ENCODE results near the gene ITGB2. TPM values are rescaled to one million over a fixed set of nuclear protein-coding genes. Genes with fewer than 3 reads are reported as not detected.

ITGB2 gene
- total RNA-seq, 1 experiment from 2014 or later, result 38.8 TPM

DNA sequence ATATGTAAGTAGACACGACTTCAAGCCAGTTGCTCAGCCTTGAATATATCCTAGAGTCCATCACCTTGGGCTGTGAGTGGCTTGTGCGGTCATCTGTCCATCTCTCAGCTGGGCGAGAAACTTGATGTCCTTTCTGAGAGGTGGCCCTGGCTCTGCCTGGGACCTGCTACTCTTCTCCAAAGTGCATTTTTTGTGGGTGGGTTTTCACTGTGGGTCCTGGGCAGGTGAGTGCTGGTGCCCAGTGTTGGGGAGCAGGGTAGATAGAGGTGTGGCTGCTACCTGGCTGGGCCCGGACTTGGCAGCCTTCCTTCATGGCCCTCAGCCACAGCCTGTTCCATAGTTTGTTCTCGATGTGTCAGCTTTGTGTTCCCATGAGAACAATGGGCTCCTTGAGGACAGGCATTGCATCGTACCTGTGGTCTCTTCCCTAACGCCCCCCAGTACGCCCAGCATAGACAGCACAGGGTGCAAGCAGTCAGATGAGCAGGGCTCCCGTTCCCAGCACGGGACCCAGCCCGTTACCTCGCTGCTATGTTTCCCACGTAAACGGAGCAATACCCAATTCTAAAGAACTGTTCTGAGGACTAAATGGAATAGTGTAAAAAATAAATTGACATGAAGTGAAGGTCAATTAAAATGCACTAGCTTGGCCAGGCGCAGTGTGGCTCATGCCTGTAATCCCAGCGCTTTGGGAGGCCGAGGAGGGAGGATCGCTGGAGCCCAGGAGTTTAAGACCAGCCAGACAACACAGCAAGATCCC is 18.3 kb upstream of the ITGB2 start:
- Histone ChIP-seq H3K27ac (peak overlapping the region; percentile 54), H3K27me3 (no peaks in the 10 kb centered on the region), H3K4me3 (peak overlapping the region; percentile 67), H3K4me1 (peaks cover 10% of the 10 kb centered on the region; the same call in 1 of the 2 replicates), H3K9me3 (replicated peaks) (no peaks in the 10 kb centered on the region), H3K36me3 (peaks cover 5% of the 10 kb centered on the region; the same call in 1 of the 2 replicates)
- no peak for DNase-seq

DNA sequence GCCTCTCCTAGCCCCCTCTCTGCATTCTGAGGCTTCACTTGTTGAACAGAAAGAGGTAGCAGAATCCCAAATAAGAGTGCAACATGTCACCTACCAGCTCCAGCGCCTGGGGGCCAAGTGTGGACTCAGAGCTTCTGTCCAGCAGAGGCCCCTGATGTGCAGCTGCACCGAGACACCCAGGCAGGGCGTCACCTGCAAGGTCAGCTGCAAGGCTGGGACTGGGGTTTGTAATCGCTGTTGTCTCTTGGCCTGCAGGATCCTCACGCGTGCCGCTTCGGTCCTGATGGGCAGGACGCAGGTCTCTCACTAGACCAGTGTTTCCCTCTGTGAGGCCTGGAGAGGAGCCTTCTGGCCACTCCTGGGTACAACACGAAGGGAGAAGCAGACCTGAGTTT is 14.8 kb upstream of the ITGB2 start:
- Histone ChIP-seq H3K4me1 (peaks cover 12% of the 10 kb centered on the region), H3K4me3 (no peak overlapping the region), H3K9me3 (replicated peaks) (no peaks in the 10 kb centered on the region), H3K36me3 (no peaks in the 10 kb centered on the region), H3K27me3 (no peaks in the 10 kb centered on the region), H3K27ac (no peak overlapping the region)
- DNase-seq, result no peak

DNA sequence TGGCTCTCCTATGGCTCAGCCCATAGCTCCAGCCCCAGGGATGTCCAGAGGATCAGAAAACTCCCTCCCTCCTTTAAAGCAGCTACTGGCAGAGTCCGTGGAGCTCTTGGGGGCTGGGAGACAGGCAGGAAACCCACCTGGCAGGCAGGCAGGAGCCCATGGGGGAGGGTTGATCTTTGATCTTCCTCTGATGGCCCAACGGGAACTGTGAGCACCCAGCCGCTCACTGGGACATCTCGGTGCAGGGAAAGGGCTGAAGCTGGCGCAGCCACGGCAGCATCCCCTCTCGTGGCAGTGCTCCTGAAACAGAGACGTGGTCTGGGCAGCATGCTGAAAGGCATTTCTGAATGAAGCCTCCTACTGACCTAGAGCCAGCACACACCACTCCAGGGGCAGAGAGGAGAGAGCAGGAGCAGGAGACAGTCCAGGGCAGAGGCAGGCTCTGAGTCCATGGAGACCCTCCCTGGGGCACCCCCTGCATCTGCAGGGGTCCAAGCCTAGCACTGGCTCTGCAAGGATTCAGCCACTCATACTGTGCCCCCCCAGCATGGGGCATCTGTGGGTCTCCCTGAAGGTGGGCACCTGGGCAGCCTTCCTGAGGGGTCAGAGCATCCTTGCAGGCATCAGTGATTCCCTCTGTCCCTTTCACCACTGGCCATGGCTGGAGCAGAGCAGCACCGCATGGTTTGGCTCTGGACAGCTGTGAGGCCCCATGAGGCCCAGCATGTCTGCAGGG is 14.3 kb upstream of the ITGB2 start:
- Histone ChIP-seq H3K4me3 (no peak overlapping the region), H3K27me3 (no peaks in the 10 kb centered on the region), H3K9me3 (replicated peaks) (no peaks in the 10 kb centered on the region), H3K4me1 (peaks cover 12% of the 10 kb centered on the region), H3K27ac (no peak overlapping the region), H3K36me3 (no peaks in the 10 kb centered on the region)
- DNase-seq, result no peak

DNA sequence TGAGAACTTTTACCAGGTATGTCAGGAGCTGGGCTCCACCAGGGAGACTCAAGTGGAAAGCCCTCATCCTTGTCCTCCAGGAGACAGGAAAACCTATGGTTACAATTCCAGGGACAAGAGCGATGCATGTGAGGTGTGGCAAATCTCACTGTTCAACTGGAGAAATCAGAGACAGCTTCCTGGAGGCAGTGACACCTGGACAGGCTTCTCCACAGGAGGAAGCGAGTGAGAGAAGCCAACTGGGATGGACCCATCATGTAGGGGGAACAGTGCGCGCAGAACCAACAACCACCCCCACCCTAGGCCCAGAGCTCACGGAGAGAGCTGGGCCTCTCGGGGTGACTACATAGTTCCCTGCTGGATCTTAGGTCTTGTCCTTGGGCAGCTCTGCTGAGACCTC is 13.6 kb upstream of the ITGB2 start:
- Histone ChIP-seq H3K36me3 (no peaks in the 10 kb centered on the region), H3K9me3 (replicated peaks) (no peaks in the 10 kb centered on the region), H3K27me3 (no peaks in the 10 kb centered on the region), H3K4me1 (peaks cover 18% of the 10 kb centered on the region), H3K27ac (no peak overlapping the region), H3K4me3 (no peak overlapping the region)
- DNase-seq, result no peak

DNA sequence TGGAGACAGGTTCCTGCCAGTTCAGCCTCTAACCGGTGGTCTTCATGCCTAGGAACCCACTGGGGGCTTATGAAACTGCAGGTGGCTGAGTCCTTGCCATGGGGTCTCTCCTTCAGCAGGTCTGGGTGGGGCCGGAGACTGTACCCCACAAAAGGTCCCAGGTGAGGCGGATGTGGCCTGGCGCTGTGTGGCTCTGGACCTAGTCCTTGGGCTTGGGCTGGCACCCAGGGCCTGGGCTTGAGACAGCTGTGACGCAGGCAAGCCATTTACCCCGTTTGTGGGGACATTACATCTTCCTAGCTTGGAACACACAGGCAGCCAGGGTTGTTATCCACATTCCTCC is 13.2 kb upstream of the ITGB2 start:
- H3K36me3 ChIP-seq, result no peaks in the 10 kb centered on the region
- H3K27me3 ChIP-seq, result no peaks in the 10 kb centered on the region
- no peak overlapping the region for H3K4me3 ChIP-seq
- peaks cover 18% of the 10 kb centered on the region for H3K4me1 ChIP-seq
- DNase-seq, result no peak
- H3K9me3 ChIP-seq (replicated peaks), result no peaks in the 10 kb centered on the region
- H3K27ac ChIP-seq, result no peak overlapping the region

DNA sequence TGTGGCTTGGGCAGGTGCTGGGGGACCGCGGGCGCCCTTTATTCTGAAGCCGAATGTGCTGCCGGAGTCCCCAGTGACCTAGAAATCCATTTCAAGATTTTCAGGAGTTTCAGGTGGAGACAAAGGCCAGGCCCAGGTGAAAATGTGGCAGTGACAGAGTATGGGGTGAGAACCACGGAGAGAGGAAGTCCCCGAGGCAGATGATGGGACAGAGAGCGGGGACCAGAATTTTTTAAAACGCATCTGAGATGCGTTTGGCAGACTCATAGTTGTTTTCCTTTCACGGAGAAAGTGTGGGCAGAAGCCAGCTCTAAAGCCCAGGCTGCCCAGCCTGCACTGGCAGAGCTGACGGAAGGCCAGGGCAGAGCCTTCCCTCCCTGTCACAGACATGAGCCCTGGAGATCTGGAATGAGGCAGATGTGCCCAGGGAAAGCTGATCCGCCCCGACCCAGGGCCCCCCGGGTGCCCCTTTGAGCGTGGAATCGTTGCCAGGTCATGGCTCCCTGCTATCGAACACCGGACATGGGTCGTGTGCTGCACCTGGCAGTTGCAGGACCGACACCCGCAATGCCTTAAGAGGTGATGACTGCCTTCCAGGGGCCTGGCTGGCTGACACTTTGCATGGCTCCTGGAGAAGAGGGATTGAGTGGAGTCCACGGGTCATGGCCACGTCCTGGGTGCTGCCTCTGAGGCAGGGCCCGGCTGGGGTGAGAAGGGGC is 12.7 kb upstream of the ITGB2 start:
- no peak overlapping the region for H3K4me3 ChIP-seq

DNA sequence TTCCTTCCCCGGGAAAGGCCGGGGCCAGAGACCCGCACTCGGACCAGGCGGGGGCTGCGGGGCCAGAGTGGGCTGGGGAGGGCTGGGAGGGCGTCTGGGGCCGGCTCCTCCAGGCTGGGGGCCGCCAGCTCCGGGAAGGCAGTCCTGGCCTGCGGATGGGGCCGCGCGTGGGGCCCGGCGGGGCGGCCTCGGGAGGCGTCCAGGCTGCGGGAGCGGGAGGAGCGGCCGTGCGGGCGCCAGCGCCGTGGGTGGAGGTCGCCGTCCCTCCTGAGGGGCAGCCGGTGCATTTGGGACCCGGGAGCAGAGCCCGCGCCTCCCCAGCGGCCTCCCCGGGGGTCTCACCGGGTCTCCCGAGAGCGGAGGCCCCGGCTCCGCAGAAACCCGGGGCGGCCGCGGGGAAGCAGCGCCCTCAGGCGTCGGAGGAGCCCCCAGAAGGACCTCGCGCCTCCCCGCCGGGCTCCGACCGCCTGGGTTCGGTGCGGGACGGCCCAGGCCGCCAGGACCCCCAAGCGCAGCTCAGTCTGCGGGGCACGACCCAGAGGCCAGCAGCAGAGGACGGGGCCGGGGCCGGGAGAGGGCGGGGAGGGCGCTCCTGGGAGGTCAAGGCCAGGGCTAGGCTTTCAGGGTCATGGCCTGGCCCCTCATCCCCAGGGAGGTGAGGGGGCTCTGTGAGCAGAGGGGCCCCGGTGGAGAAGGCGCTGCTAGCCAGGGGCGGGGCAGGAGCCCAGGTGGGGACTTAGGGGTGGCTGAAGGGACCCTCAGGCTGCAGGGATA is 11.9 kb upstream of the ITGB2 start:
- peaks cover 24% of the 10 kb centered on the region for H3K4me1 ChIP-seq
- no peak for DNase-seq
- H3K27me3 ChIP-seq, result no peaks in the 10 kb centered on the region
- H3K27ac ChIP-seq, result no peak overlapping the region
- no peaks in the 10 kb centered on the region for H3K9me3 ChIP-seq (replicated peaks)
- H3K36me3 ChIP-seq, result no peaks in the 10 kb centered on the region
- H3K4me3 ChIP-seq, result no peak overlapping the region

More for the DNA sequence above, 12.7 kb upstream of the ITGB2 start:
- Histone ChIP-seq H3K9me3 (replicated peaks) (no peaks in the 10 kb centered on the region), H3K4me1 (peaks cover 17% of the 10 kb centered on the region), H3K27ac (no peak overlapping the region), H3K36me3 (no peaks in the 10 kb centered on the region), H3K27me3 (no peaks in the 10 kb centered on the region)
- no peak for DNase-seq

DNA sequence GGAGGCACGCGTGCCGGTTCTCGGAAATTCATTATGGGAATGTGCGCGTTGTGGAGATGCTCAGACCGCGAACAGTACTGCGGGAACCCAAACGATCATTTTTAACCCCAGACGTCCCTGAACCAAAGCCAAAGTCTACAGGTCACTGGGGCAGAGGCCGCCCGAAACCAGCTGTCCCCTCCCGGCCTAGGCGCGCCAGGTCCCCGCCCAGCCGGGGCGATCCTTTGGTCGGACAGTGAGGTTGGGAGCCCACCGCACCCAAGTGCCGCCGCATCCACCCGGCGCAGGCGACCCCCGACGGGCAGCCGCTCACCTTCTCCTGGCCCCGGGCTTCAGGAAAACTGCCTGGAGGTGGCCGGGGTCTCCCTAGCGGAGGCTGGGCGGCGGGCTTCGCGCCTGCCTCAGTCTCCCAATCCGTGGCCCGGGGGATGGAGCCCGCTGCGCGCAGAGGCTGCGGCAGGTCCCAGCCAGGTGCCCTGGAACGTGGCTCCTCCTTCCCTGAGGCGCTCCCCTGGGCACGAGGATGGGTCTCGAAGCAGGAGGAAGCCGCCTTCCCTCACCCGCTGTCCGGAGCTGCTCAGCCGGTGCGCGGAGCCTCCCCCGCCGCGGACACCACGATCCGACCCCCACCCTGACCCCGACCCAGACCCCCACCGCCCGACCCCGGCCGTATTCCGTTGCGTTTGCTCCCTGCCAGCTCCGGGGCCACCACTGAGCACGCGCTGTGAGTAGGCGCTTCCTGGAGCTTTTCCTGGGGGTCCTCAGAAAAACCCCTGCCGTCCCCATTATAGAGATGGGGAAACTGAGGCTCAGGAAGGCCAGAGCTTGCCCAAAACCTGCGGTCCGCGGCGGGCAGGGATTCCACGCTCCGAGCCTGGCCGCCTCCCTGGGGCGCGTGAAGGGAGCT is 11.1 kb upstream of the ITGB2 start:
- no peaks in the 10 kb centered on the region for H3K36me3 ChIP-seq
- peak overlapping the region; percentile 18 for H3K4me3 ChIP-seq
- peaks cover 33% of the 10 kb centered on the region for H3K4me1 ChIP-seq
- H3K27me3 ChIP-seq, result no peaks in the 10 kb centered on the region
- no peaks in the 10 kb centered on the region for H3K9me3 ChIP-seq (replicated peaks)
- no peak overlapping the region for H3K27ac ChIP-seq
- no peak for DNase-seq

DNA sequence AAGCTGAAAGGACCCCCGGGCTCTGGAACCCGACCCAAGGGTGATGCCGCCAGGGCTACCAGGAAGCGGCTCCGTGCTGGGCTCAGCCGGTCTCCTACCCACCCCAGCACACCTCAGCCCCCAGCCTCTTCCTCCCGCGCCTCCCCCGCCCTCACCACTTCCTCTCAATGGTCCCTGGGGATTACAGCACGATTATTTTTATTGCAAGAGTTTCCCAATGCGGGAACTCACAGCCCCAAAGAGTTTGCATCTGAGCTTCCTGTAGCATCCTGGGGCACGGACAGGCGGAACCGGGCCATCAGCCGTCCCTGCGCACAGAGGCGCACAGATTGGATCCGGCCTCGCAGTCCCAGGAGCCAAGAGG is 10.4 kb upstream of the ITGB2 start:
- Histone ChIP-seq H3K27ac (no peak overlapping the region), H3K9me3 (replicated peaks) (no peaks in the 10 kb centered on the region), H3K27me3 (no peaks in the 10 kb centered on the region), H3K4me1 (peaks cover 37% of the 10 kb centered on the region), H3K4me3 (peak overlapping the region; percentile 18), H3K36me3 (no peaks in the 10 kb centered on the region)
- DNase-seq, result peak in 1 of 2 experiments; percentile 51

DNA sequence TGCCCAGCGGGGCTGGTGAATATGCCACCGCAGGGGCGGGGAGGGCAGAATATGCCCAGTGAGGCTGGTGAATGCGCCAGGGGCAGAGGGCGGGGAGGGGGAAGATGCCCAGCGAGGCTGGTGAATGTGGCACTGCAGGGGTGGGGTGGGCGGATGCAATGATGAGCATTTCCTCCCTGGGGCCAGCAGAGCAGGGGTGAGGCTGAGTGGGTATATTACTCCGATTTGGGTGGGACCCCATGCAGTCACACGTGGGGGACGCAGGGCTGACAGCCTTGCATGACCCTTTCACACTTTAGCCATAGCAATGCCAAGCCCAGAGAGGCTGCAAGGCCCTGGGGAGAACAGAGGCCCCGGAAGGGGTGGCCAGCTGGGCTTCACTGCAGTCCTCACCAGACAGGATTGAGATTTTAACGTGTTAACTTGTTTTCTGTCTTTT is 9.9 kb upstream of the ITGB2 start:
- H3K27ac ChIP-seq, result no peak overlapping the region
- H3K9me3 ChIP-seq (replicated peaks), result no peaks in the 10 kb centered on the region
- H3K36me3 ChIP-seq, result no peaks in the 10 kb centered on the region
- H3K4me1 ChIP-seq, result peaks cover 43% of the 10 kb centered on the region
- H3K27me3 ChIP-seq, result no peaks in the 10 kb centered on the region
- DNase-seq, result peak in 1 of 2 experiments; percentile 31
- H3K4me3 ChIP-seq, result no peak overlapping the region

DNA sequence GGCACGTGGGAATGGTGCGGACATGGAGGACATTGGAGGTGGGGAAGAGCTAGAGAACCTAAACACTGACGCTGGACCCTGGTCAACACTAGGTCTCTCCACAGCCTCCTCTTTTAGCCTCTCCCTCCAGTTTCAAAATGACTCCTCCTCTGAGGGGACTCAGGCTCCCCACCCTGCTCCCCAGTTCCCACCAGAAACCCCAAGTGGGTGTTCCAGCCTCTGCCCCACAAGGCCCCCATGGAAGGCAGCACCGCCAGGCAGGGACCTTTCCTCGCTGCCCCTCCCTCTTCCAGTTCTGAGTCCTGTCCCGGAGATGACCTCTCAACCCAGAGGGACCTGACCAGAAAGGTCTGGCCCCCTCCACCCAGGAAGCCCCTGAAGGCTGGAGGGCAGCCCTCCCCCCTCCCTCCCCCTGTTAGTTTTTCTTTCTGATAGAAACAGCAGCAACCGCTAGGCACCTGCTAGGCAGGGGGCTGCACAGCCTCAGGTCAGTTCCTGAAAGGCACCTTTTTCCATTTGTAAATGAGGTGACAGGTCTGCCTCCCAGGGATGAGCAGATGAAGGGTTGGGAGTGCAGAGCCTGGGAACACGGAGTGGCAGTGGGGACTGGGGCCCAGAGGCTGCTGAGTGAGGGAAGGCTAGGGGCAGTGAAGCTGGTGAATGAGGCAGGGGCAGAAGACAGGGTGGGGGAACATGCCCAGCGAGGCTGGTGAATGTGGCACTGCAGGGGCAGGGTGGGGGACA is 9.3 kb upstream of the ITGB2 start:
- Histone ChIP-seq H3K4me1 (peaks cover 49% of the 10 kb centered on the region), H3K36me3 (no peaks in the 10 kb centered on the region), H3K27ac (no peak overlapping the region), H3K9me3 (replicated peaks) (no peaks in the 10 kb centered on the region), H3K4me3 (no peak overlapping the region), H3K27me3 (no peaks in the 10 kb centered on the region)
- no peak for DNase-seq

DNA sequence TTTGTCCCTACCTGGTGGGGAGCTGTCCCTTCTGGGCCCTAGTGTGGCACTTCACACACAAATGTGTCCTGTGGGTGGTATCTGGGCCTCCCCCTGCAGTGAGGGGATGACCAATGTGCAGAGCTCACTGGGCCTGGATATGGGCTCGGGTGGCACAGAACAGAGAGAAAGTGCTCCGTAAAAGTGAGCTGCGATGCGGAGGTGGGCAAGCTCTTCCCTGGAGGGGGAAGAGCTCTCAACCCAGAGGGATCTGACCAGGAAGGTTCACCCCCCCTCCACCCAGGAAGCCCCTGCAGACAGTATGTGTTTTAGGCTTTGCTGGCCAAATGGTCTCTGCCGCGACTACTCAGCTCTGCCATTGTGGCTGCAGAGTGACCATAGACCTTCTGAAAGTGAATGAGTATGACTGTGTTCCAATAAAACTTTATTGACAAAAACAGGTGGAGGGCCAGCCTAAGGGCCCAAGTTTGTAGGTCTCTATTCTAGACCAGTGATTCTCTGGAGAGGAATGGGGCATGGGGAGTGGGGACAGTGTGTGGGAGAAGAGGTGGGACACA is 8.6 kb upstream of the ITGB2 start:
- no peaks in the 10 kb centered on the region for H3K9me3 ChIP-seq (replicated peaks)
- peak in 1 of 2 experiments; percentile 44 for DNase-seq
- H3K4me3 ChIP-seq, result no peak overlapping the region
- no peaks in the 10 kb centered on the region for H3K36me3 ChIP-seq
- H3K27ac ChIP-seq, result peak overlapping the region; percentile 37
- H3K4me1 ChIP-seq, result peaks cover 53% of the 10 kb centered on the region
- H3K27me3 ChIP-seq, result no peaks in the 10 kb centered on the region

All from SJCRH30 (cell line).